GM23248 (cell line): ENCODE data around the gene ALDOB.

Experiments used
- EZH2 ChIP-seq: fragments of 200-600 bp; sonication (generic); IDR thresholded peaks from 2 replicates; pipeline ENCODE4 v1.6.1; 2018; ENCODE audit warnings: antibody characterized with exemption, mild to moderate bottlenecking; ENCODE audit not compliant: insufficient read depth, poor library complexity, severe bottlenecking
- EZH2phosphoT487 ChIP-seq: fragments of 200-600 bp; sonication (generic); IDR thresholded peaks from 2 replicates; pipeline ENCODE4 v1.6.1; 2018; ENCODE audit warnings: antibody characterized with exemption, moderate library complexity, mild to moderate bottlenecking, low read depth; ENCODE audit not compliant: insufficient read depth

DNA sequence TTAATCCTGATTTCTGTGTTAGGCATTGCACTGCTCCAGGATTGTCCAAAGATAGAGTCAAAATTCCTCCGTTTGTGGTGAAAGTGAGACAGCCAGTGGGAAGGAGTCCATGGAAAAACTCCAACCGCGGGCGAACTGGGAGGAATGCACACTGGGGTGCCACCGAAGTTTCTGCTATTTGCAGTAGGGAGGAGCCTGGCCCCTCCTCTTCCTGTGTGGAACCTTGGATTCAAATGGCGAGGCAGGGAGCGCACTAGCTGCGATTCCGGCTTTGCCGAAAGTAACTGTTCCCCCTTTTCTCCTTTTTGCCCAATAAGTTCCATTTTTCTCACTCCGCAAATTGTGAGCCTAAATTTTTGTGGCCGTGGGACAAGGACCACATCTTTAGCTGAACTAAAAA is 60.0 kb downstream of the ALDOB start:
- TF ChIP-seq EZH2 (no peak), EZH2phosphoT487 (no peak)
